ENCODE results near the gene AGRN.

- TF ChIP-seq CTCF (conservative IDR thresholded peaks at IDR 0.05 in 1 of 2, IDR thresholded peaks at IDR 0.05 in 1 of 2; ENCODE audit: extremely low read depth in 1 of 2, insufficient read depth in 1 of 2, low read depth in 1 of 2, low read length in 2 of 2) (no peak), EZH2 (IDR thresholded peaks at IDR 0.05; ENCODE audit: borderline replicate concordance, low read length) (no peak)
Observed at GRCh38 chr1:1001057-1001783, 18.7 kb upstream of the AGRN start.

All from mammary epithelial cell (primary cell).